G401.6 (cell line): ENCODE data around the gene DPP4.

Experiments
- FAIRE-seq: peaks from 2 replicates; lab custom pipeline; 2012; peaks lifted over from hg19 to GRCh38; lab: Jason Lieb, UNC

The DPP4 gene

DNA sequence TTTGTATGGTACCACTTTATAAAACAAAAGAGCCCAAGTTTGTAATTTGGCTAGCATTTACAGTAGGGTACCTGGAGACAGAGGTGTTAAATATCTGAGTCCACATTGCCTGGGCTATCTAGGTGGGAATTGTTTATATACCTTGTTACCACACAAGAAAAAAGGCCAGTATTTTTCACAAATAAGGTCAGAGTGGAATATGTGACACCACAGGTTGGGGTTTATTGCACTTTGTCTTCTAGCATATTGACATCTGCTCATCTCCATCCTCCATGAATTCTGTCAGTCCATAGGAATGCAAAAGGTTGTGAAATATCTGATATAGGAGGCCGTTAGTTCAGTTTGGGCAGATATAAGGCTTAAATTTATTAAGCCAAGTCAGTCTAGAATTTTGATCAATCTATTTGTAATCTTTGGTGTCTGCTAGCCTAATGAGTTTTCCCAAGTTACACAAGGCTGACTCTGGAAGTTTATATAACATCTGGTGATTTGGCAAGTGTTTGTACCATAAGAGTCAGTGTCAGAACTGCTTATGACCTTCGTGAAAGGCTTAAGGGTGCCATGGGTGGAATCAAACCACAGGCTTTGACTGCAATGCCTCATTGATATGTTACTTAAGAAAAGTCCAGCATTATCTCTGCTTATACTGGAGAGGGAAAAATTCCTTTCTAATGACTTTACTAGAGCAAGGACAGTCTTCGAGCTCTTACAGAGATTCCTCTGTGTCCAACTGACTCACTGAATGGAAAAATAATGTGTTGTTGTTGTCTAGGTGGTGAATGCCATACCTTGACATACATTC is 11.3 kb upstream of the DPP4 start:
- FAIRE-seq: no peak

DNA sequence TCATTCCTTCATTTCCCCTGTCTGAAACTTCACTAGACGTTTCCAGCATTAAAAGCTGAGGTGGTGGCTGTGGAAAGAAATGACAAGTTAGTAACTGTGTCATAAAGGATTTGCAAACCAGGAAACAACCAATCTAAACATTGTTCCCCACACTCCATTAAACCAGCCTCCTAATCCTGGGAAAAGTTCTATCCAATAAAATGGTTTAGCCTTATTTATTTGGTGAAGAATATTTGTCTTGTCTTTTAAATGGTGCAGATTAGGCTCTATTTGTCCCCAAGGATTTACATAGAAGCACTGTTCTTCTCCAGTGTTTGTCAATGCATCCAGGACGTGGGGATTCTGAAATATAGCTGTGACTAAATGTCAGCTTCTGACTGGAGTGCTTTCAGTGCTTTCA is 10.5 kb upstream of the DPP4 start:
- FAIRE-seq: no peak

DNA sequence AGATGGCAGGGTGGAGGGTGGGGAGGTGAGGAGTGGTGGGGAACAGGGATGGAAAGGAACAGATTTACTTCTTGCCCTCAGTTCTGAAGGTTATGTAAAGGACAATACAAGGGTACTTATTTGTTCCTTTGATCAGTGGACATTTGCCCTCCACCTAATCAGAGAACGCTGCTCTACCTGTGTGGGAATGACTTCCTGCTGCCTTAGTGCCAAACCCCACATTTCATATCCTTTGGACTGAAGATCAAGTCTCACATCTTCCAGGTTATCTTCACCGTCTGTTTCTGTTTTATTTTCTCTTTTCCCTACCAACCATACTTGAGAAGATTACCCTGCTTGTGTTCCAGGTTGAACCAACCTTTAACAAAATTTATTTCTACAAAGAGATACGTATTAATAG is 8.7 kb upstream of the DPP4 start:
- FAIRE-seq: no peak

DNA sequence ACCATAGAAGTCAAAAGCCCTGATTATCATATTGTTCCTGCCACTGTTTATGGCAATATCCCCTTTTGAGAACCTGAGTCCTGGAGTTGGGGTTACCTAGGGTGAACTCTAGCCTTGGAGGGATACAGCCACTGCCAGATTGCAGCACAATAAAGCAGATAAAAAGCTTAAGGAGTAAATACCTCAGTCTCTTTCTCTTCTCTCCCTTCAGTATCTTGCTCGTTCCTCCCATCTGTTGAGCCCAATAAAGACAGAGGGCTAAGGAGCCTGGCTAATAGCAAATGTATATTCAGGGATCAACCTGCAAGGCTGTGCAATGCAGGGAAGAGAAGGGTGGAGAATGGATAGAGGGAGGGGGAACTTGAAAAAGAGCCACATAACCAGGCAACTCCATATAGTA is 8.0 kb upstream of the DPP4 start:
- FAIRE-seq: no peak

DNA sequence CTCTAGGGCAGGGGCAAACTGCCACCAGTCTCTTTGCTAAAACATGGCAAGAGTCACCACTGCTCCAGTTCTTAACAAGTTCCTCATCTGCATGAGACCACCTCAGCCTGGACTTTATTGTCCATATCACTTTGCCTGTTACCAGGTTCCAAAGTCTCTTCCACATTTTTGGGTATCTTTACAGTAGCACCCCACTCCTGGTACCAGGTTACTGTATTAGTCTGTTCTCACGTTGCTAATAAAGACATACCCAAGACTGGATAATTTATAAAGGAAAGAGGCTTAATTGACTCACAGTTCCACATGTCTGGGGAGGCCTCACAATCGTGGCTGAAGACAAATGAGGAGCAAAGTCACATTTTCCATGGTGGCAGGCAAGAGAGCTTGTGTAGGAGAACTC is 5.5 kb upstream of the DPP4 start:
- no peak for FAIRE-seq

DNA sequence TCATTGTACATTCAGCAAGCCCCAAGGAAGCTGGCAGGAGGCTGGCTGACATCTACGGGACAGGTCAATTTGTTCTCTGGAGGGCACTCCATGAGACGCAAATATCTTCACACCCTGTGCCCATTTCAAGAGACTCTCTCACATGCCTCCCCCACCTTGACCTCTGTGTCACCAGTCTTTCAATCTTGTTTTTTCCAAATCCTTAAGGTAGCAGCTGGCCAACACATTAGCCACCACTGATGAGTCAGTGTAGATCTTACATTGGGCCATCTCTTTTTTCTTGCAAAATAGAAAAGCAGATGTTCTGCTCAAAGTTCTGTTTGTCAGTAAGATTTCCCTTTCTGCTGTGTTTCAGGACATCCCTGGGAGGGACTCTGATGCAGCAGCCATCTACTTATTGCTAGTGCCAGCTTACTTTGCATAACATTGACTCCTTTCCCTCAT is 1.7 kb upstream of the DPP4 start:
- FAIRE-seq: no peak

DNA sequence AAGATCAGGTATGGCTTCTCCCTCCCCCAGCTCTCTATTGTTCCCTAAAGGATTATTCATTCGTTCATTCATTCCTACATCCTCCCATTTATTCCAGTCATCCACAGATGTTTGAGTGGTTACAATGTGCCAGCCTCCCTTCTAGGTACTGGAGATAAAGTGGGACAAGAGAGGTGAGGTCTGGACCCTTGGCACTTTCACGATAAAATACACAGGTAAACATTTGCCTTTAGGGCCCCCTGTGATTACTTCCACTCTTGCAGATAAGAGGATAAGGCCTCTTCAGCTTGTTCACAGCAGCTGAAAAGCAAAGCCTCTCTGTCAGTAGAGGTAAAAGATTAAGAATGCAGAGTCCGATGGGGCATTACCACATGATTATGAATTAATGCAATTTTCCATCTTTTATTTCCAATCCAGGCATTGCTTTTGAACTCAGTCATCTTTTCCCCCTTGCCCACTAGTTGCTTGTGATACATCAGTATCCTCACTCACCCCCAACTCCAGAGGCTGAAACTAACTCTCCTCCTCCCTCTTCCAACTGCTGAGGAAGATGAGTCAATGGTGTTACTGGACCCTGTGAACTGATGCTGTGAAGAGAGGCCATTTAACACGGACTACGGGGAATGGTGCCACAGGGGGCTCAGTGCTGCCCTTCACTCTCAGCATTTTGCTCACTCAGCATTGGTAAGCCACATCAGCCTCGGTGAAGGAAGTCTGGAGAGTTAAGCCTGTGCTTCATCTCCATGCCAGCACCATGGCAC is 1.1 kb upstream of the DPP4 start:
- FAIRE-seq: no peak

DNA sequence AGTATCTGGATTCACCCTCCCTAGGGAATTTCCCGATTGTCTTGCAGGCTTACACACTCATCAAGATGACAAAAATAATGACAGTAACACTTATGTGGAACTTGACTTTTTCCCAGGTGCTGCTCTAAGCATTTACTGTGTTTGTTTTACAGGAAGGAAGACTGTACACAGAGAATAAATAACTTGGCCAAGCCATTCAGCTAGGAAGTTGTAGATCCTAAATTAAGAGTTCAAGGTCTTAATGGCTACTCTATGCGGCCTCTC is 549 bp upstream of the DPP4 start:
- no peak for FAIRE-seq

DNA sequence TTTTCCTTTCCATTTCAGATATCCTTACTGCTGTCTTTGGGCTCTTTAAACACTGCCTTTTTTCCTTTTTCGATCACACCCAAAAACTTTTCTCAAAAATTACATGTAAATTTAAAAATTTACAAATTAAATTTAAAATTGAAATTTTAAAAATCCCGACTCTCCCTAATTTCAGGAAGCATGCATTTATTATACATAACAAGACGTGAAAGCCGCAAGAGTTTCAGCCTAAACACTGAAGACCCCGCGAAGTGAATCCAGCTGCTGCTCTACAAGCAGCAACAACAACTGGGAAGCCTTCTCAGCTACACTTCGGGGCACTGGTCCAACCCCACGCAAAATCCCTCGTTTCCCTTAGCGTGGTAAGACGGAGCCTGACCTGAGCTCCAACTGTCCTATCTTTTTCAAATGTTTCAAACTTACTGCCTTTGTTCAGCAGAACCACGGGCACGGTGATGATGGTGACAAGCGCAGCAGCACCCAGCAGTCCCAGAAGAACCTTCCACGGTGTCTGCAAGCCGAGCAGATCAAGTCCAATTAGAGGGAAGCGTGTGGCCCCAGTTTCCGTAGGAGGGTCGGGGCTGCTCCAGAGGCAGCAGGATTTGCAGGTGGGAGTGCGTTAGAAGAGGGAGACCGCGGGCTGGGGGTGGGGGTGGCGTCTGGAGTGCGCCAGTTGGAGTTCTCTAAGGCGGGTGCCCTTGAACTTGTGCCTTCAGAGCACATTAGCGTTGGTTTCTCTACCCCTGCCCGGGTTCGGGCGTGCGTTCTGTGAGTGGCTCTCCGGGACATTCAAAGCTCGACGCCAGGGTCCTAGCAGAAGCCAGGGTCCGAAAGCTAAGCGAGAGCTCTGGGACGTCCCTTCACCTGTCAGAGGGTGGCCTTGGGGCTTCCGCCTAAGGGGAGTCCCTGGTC is 783 bp downstream of the DPP4 start:
- FAIRE-seq: no peak

DNA sequence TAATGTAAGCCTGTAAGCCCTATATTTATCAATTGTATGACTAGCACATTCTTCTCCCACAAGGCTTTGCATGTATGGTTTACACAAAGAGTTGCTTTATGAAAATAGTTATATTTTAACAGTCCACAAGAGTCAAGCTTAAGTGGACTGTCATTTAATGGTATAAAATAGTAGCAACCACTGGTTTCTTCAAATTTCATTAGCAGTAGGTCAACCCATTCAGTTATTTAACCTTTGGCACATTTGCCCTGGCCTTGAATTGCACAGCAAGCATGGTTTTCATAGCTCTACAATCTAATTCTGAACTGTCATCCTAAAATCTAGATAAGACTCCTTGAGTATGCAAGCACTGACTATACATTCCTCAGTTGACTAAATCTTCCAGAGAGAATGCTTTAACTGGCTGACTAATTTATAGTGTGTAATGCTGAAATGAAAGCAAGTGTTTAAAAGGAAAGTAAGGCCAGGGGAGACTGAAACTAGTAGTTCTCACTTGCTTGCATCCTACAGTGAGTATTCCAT is 1.8 kb downstream of the DPP4 start:
- FAIRE-seq: no peak

DNA sequence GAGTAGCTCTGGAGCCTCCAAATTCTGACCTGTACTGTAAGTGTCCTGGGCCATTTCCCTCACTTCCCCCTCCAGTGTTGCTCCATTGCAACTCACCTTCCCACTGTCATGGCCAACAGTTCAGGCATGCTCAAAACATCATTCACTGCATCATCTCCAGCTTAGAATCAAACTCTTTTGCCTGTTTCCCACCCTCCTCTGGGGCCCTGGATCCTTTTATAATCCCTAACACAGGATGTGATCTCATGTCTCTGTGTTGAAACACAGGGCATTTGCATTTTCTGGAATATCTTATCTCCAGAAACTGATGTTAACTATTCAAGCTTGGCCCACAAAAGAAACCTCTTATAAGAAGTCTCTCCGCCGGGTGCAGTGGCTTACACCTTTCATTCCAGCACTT is 3.0 kb downstream of the DPP4 start:
- no peak for FAIRE-seq

DNA sequence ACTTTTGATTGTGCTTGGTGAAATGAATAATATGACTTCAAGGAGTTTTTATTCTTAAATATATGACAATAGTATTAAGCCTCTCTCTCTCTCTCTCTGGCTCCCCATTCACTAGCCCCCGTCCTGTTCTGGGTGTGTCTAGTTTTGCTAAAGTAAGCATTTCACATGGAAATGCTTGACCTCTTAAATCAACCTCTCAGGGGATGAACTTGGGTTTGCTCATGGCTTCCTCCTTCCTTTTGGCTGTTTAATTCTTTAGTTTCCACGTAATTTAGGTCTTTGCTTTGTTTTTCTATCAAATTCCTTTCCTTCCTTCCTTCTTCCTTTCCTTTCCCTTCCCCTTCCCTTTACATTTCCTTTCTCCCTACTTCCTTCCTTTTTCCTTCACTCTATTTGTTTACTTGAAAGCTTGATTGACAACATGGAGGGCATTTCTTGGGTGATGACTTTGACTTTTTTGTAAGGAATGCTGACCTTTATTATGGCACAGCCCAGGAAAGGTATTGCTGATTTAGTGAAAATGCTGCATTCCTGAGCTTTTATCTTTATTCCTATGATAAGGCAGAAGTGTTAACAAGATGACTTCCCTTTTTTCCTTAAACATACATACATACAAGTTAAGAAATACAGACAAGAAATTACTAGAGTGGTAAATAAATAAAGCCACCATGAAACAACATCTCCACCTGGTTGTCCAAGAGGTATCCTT is 3.6 kb downstream of the DPP4 start:
- no peak for FAIRE-seq

DNA sequence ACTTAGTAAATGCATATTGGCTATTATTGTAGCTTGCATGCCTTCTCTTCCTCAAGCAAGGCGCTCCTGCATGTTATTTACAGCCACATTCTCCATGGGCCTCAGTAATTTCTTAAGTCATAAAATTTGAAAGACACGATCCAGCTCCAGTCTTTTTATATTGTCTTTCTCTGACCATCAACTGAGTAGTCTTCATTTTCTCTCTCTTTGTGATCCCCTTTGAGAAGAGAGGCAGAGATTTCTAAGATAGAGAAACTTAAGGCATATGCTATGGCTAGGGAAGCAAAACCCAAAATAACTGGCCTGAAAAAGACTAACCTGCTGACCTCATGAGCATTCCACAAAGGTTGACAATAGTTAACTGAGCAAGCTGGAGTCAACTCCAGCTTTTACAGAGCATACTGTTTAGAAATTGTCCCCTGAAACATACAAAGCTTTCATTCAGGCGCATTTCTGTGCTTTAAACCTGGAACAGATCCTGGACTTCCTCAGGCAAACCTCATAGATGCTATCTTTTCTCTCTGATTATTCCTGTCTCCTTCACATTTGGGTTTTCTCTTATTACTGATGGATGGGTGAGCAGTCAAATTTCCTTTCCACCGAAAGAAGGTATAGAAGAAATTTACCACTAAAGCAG is 4.6 kb downstream of the DPP4 start:
- no peak for FAIRE-seq

DNA sequence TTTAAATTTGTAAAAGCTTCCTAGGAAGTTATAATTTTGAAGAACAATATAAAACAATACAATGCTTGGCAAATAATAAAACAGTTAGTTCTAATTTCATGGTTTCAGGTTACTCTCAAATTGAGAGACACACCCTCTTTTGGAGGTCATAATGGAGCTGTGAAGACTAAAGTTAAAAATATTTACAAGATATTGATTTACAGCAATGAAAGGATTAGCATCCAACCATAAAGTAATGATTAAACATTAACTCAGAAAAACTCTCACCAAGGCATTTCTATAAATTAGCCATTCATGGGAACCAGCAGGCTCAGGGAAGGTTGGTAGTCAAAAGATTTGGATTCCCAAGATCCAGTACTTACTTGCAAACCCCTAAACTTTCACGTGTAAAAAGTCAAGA is 6.4 kb downstream of the DPP4 start:
- FAIRE-seq: no peak

DNA sequence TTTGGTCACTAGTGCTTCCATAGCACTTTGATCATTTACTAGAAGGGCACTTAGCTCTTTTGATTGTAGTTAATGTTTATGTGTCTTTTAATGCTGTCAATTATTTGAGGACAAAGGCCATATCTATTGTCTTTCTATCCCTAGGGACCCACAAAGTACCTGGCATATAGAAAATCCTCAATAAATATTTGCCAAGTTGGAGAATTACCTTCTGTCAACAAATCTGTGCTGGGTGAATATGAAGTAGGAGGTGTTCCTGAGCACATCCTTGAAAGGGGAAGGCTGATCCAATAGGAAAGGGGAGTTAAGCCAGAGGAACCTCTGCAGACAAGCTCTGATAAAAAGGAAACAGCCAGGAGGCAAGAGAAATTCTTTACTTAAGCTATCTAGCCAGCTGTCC is 8.2 kb downstream of the DPP4 start:
- no peak for FAIRE-seq

DNA sequence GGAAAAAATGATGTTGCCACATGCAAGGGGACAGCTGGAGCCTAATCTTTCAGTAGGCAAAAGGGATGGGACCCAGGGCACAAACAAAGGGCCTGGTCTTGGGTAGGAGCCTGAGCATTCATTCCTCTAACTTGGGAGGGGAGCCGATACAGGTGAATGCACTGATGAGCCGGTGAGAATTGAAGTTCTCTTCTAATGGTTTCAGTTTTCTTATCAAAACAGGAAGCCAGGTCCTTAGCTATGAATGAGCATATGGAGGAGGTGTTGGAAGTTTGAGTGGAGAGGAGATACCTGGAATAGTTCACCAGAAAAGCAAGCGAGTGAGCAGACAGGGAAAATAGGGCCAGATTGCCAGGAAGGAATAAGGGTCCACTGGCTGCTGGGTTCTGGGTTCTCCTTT is 10.1 kb downstream of the DPP4 start:
- FAIRE-seq: no peak

DNA sequence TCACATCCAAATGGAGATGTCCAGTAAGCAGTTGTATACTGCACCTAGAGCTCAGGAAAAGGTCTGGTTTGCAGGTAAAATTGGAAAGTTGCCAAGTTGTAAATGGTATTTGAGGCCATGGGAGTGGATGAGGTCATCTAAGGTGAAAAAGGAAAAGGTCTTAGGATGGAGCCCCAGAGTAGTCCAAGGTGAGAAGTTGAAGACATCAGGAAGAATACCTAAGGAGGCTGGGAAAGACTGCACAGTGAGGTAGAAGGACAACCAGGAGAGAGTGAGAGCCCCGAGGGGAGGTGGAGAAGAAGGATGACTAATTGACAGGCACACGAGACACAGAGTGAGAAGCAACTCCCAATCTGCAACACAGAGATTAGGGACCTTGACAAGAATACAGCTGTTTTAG is 10.7 kb downstream of the DPP4 start:
- no peak for FAIRE-seq

DNA sequence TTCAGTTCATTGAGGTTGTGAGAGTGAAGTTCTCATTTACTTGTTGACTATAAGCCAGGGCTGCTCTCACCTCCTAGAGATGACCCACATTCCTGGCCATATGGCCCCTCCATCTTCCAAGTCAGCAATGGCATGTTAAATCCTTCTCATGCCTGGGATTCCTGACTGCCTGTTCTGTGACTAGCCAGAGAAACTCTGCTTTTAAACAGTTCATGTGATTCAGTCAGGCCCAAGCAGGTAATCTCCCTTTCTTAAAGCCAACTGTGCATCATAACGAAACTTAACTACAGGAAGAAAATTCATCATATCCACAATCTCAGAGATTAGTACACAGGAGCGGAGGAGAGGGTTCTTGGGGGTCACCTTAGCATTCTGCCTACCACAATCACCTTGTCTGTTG is 11.5 kb downstream of the DPP4 start:
- FAIRE-seq: no peak

DNA sequence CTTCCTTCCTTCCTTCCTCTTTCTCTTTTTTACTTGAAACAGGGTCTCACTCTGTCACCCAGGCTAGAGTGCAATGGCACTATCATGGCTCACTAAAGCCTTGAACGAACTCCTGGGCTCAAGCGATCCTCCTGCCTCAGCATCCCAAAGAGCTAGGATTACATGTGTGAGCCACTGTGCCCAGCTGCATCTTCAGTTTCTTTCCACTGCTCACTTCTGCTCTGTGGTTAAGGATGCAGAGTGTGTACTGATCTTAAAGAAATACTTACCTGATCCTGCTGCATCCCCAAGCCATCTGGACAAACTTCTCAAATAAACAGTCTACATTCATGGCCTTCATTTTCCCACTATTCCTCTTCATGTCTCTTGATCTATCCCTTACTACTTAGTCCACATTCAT is 13.0 kb downstream of the DPP4 start:
- FAIRE-seq: no peak

DNA sequence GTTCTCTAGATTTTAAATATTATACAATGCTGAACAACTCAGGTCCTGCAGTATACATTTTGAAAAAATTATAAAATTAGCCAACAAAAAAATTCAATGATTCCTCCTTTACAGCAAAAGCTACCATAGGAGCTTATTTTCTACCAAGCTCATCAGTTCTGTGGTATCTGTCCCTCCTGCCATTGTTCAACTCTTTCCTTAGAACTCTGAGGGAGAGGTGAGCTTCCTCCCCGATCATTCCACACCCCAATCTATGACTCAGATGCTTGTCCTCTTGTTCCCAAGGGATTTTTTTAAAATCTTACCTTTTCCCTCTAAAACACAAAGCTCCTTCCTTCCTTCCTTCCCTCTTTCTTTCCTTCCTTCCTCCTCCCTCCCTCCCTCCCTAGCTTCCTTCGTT is 13.5 kb downstream of the DPP4 start:
- no peak for FAIRE-seq

DNA sequence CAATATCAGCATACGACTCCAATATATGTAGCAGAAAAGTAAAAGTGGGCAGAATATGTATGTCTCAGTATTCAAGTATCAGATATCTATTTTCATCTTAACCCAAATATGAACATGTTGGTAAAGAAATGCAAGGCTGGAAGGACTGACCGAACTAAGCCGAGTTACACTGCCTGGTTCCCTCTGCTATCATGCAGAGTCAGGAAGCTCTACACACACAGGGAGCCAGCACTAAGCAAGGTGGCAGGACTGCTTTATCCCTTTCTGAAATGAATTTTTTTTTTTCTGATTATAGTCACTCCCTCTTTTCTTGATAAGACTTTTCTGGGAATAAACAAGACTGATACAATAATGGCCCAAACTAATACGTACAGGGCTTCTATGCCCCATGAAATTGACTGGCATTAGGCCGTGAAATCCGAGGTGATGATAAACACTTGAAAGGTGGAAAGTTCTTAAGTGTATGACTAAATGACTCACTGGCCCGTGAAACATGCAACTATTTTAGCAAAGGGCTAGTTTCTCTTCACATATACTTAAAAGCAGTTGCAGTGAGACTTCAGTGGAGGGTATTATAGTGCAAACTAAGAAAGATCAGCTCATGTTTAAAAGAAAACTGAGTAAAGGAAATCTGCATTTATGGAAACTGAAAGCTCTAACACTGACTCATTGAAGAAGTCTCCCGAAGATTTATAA is 14.9 kb downstream of the DPP4 start:
- FAIRE-seq: no peak
